HepG2 (cell line): ENCODE data around the gene KLHL40.

ENCODE experiments used
- CHD2 ChIP-seq: IDR thresholded peaks from 2 replicates; pipeline ENCODE4 v1.6.1; 2011; ENCODE audit warnings: low read depth, low read length, improper control_type of control experiment
- IKZF1 ChIP-seq: fragments of 450-650 bp; IDR thresholded peaks from 2 replicates; pipeline ENCODE4 v1.7.1; 2016
- MXI1 ChIP-seq: IDR thresholded peaks from 3 replicates; pipeline ENCODE4 v1.6.1; 2012; ENCODE audit warnings: low read depth, low read length, inconsistent platforms, borderline replicate concordance
- YY1 ChIP-seq: IDR thresholded peaks from 2 replicates; pipeline ENCODE4 v1.6.1; 2011; ENCODE audit warnings: low read length, low read depth, moderate library complexity, mild to moderate bottlenecking; ENCODE audit not compliant: insufficient read depth, insufficient replicate concordance
- ZNF274 ChIP-seq: sonication (generic); formaldehyde crosslinking; IDR thresholded peaks from 2 replicates; pipeline ENCODE4 v1.5.1; 2020; ENCODE audit warnings: mild to moderate bottlenecking, missing genetic modification reagents

- TF ChIP-seq ZNF274 (CRISPR knock-in tag) (no peak), IKZF1 (no peak), MXI1 (no peak), YY1 (no peak), CHD2 (no peak)
Measured at GRCh38 chr3:42640129-42640528, 45.2 kb upstream of the KLHL40 start.
